A204.1 (cell line): Measurements from ENCODE around the gene RAD51B.

Experiments
- FAIRE-seq: peaks from 2 replicates; lab custom pipeline; 2012; peaks lifted over from hg19 to GRCh38; lab: Jason Lieb, UNC

RAD51B gene

GRCh38 chr14:68369281-68370056, 549.9 kb downstream of the RAD51B start:
- FAIRE-seq, result no peak

GRCh38 chr14:68370057-68370360, 550.4 kb downstream of the RAD51B start:
- FAIRE-seq, result no peak

GRCh38 chr14:68372368-68372767, 552.8 kb downstream of the RAD51B start:
- FAIRE-seq, result no peak

GRCh38 chr14:68373124-68373646, 553.6 kb downstream of the RAD51B start:
- no peak for FAIRE-seq

- FAIRE-seq, result no peak
These were observed 554.4 kb downstream of the RAD51B start for GRCh38 chr14:68373847-68374444.

- no peak for FAIRE-seq
These were observed 555.1 kb downstream of the RAD51B start for GRCh38 chr14:68374682-68375081.

GRCh38 chr14:68375376-68375775, 555.8 kb downstream of the RAD51B start:
- no peak for FAIRE-seq

- FAIRE-seq, result no peak
These were observed 556.6 kb downstream of the RAD51B start for GRCh38 chr14:68376067-68376779.

GRCh38 chr14:68377006-68377405, 557.4 kb downstream of the RAD51B start:
- FAIRE-seq, result no peak

GRCh38 chr14:68377459-68377858, 557.9 kb downstream of the RAD51B start:
- no peak for FAIRE-seq

GRCh38 chr14:68379510-68380328, 560.1 kb downstream of the RAD51B start:
- FAIRE-seq, result no peak

GRCh38 chr14:68380329-68380741, 560.8 kb downstream of the RAD51B start:
- no peak for FAIRE-seq

- FAIRE-seq, result no peak
These were observed 564.8 kb downstream of the RAD51B start for GRCh38 chr14:68384335-68384734.

- no peak for FAIRE-seq
These were observed 565.3 kb downstream of the RAD51B start for GRCh38 chr14:68384881-68385280.

- FAIRE-seq, result no peak
These were observed 566.9 kb downstream of the RAD51B start for GRCh38 chr14:68386446-68386845.

GRCh38 chr14:68386950-68387779, 567.6 kb downstream of the RAD51B start:
- no peak for FAIRE-seq

GRCh38 chr14:68389943-68390342, 570.4 kb downstream of the RAD51B start:
- FAIRE-seq, result no peak

GRCh38 chr14:68390741-68391140, 571.2 kb downstream of the RAD51B start:
- no peak for FAIRE-seq

- FAIRE-seq, result no peak
These were observed 571.9 kb downstream of the RAD51B start for GRCh38 chr14:68391311-68392014.

GRCh38 chr14:68392393-68393141, 573.0 kb downstream of the RAD51B start:
- FAIRE-seq, result no peak
